HEK293T (cell line): ENCODE results near the gene SPATA9.
"Not testable (repeated sequence)": the region's sequence is repeated elsewhere in the genome, so short reads cannot be mapped to it uniquely, and the experiment has no call there.

Experiments
- CTCF ChIA-PET: fragments of 350-600 bp; formaldehyde crosslinking; extraction: SDS; loops from one replicate; lab custom pipeline; 2021; ENCODE audit warnings: antibody characterized with exemption, inconsistent platforms; lab: Yijun Ruan, JAX
- POLR2A ChIA-PET: fragments of 350-600 bp; formaldehyde crosslinking; extraction: SDS; loops from one replicate; lab custom pipeline; 2020; ENCODE audit warnings: antibody characterized with exemption, inconsistent platforms; lab: Yijun Ruan, JAX
- DNase-seq: peaks from one replicate; pipeline ENCODE4 v3.0.0; 2012; ENCODE audit warnings: mixed read lengths; ENCODE audit errors: extremely low spot score
- ARNT ChIP-seq: fragments of 450-650 bp; IDR thresholded peaks from 2 replicates; pipeline ENCODE4 v1.6.1; 2017; ENCODE audit warnings: mild to moderate bottlenecking
- BHLHE40 ChIP-seq: fragments of 450-650 bp; IDR thresholded peaks from 2 replicates; pipeline ENCODE4 v1.6.1; 2016; ENCODE audit warnings: mild to moderate bottlenecking, moderate library complexity, borderline replicate concordance
- CTBP1 ChIP-seq: fragments of 450-650 bp; IDR thresholded peaks from 2 replicates; pipeline ENCODE4 v1.6.1; 2016; ENCODE audit warnings: borderline replicate concordance
- ELF4 ChIP-seq: fragments of 450-650 bp; IDR thresholded peaks from 2 replicates; pipeline ENCODE4 v1.6.1; 2017; ENCODE audit warnings: antibody characterized with exemption
- FOXA1 ChIP-seq: fragments of 450-650 bp; IDR thresholded peaks from 2 replicates; pipeline ENCODE4 v1.6.1; 2016; ENCODE audit warnings: mild to moderate bottlenecking
- FOXK2 ChIP-seq: fragments of 450-650 bp; IDR thresholded peaks from 2 replicates; pipeline ENCODE4 v1.6.1; 2016; ENCODE audit warnings: mild to moderate bottlenecking
- FOXM1 ChIP-seq: fragments of 450-650 bp; IDR thresholded peaks from 2 replicates; pipeline ENCODE4 v1.6.1; 2017; ENCODE audit warnings: mild to moderate bottlenecking, borderline replicate concordance
- HDGF ChIP-seq: fragments of 450-650 bp; IDR thresholded peaks from 2 replicates; pipeline ENCODE4 v1.6.1; 2017; ENCODE audit warnings: antibody characterized with exemption, borderline replicate concordance
- L3MBTL2 ChIP-seq: fragments of 450-650 bp; conservative IDR thresholded peaks from 2 replicates; pipeline ENCODE4 v1.6.1; 2016; ENCODE audit warnings: mild to moderate bottlenecking
- LEF1 ChIP-seq: fragments of 450-650 bp; IDR thresholded peaks from 2 replicates; pipeline ENCODE4 v1.6.1; 2017; ENCODE audit warnings: mild to moderate bottlenecking, borderline replicate concordance
- NFRKB ChIP-seq: fragments of 450-650 bp; IDR thresholded peaks from 2 replicates; pipeline ENCODE4 v1.6.1; 2016; ENCODE audit warnings: mild to moderate bottlenecking, moderate library complexity
- PKNOX1 ChIP-seq: fragments of 450-650 bp; IDR thresholded peaks from 2 replicates; pipeline ENCODE4 v1.6.1; 2016
- SP1 ChIP-seq: fragments of 450-650 bp; IDR thresholded peaks from 2 replicates; pipeline ENCODE4 v1.6.1; 2017
- SUZ12 ChIP-seq: fragments of 450-650 bp; IDR thresholded peaks from 2 replicates; pipeline ENCODE4 v1.6.1; 2016; ENCODE audit warnings: mild to moderate bottlenecking
- TARDBP ChIP-seq: fragments of 450-650 bp; IDR thresholded peaks from 2 replicates; pipeline ENCODE4 v1.6.1; 2016
- ZNF384 ChIP-seq: fragments of 450-650 bp; IDR thresholded peaks from 2 replicates; pipeline ENCODE4 v1.6.1; 2016

SPATA9 gene

GRCh38 chr5:95644351-95645042 lies 38.3 kb downstream of the SPATA9 start:
- no peak for TF ChIP-seq LEF1
- CTCF ChIA-PET, result interaction anchor here (0.5 to 1.2 kb wide), 12 partner anchors 9 to 203 kb away, joined by 3 to 7 read pairs (median 3); no protein-coding TSS in a partner anchor
- peak; percentile 53 for DNase-seq
- POLR2A ChIA-PET, result interaction anchor here (0.7 kb wide), 1 partner anchor 86 kb away, joined by 3 read pairs; the partner anchor contains the start of gene RHOBTB3

DNA sequence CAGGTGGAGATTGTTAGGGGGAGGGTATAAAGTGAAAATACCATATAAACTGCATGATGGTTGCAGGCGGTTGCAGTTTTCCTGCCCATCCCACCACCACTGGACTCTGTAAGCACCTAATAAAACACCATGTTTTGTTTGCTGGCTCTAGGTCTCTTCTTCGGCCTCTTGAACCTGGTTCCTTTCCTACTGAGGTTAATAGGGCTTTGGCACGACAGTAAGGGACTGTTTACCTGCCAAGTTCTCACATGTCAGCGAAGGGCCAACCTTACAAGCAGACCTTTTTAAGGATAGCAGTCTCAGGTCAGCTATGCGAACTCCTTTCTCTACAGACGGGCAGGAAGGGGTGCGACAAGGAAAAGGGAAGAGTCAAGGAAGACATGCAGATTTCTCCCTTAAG lies 39.6 kb downstream of the SPATA9 start:
- DNase-seq, result no peak
- TF ChIP-seq L3MBTL2, result no peak
- no peak for TF ChIP-seq LEF1
- no peak for TF ChIP-seq FOXM1
- TF ChIP-seq HDGF, result no peak
- no peak for TF ChIP-seq ELF4
- TF ChIP-seq NFRKB, result no peak
- TF ChIP-seq SP1, result no peak
- TF ChIP-seq FOXK2, result no peak
- no peak for TF ChIP-seq PKNOX1
- no peak for TF ChIP-seq SUZ12
- POLR2A ChIA-PET, result no interaction called here
- CTCF ChIA-PET, result interaction anchor here (0.6 to 2.9 kb wide), 5 partner anchors 136 to 692 kb away, joined by 3 to 14 read pairs (median 3); no protein-coding TSS in a partner anchor

DNA sequence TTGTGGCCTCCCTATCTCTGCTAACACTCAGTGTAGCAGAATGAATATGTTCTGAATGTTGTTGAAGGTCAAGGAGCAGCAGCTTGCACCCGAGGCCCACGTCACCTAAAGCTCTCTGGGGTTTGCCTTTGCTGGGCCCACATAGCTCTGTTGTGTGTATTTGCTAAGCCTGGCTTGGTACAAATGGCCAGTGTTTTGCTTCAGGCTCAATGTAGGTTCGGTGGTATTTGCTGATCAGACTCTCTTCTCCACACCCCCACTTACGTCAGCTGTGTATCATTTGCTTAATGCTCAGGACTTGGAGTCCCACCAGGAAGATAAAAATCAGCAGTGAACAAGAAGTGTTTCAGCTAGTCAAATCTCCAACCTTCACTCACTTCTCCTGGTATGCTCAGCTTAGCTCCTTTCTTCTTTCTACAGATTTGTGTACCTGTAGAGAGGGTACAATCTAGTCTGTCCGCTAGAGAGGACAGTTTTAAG lies 41.0 kb downstream of the SPATA9 start:
- CTCF ChIA-PET, result interaction anchor here (0.5 to 2.9 kb wide), 5 partner anchors 10 to 205 kb away, joined by 3 to 14 read pairs (median 6); no protein-coding TSS in a partner anchor
- no peak for DNase-seq
- TF ChIP-seq PKNOX1 (no peak), FOXK2 (no peak), ARNT (no peak), ZNF384 (no peak), NFRKB (no peak), FOXA1 (no peak), BHLHE40 (no peak), LEF1 (no peak)
- POLR2A ChIA-PET, result interaction anchor here (1.0 kb wide), 1 partner anchor 194 kb away, joined by 4 read pairs; no protein-coding TSS in a partner anchor

DNA sequence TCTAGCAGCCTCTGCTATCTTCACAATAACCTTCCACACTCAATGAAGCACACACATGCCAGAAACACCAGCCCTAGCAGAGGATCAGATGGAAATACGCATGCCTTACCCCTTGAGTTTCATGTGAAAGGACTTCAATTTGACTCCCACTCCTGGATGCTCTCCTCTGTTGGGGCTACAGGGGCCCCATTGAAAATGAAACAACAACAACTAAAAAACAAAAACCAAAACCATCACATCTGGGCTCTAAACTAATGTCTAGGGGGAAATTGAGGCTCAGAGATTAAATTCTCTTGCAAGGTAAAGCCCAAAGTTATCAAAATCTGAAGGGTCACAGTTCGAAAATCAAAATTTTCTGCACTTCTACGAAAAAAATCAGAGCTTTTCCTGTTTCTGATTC lies 44.2 kb downstream of the SPATA9 start:
- ChIA-PET CTCF (no interaction called here), POLR2A (no interaction called here)
- TF ChIP-seq ELF4 (no peak), ARNT (no peak), PKNOX1 (no peak), BHLHE40 (no peak), HDGF (no peak), LEF1 (no peak), L3MBTL2 (no peak), TARDBP (no peak), FOXM1 (no peak), ZNF384 (no peak), SUZ12 (no peak), FOXK2 (no peak), SP1 (no peak), FOXA1 (no peak), NFRKB (no peak), CTBP1 (no peak)
- no peak for DNase-seq

GRCh38 chr5:95634081-95634480 lies 48.7 kb downstream of the SPATA9 start:
- TF ChIP-seq FOXM1 (no peak), SP1 (no peak), FOXA1 (no peak), ELF4 (no peak)
- DNase-seq, result no peak
- ChIA-PET POLR2A (no interaction called here), CTCF (interaction anchor here (0.6 kb wide), 1 partner anchor 70 kb away, joined by 3 read pairs; no protein-coding TSS in a partner anchor)

GRCh38 chr5:95633671-95634070 lies 49.1 kb downstream of the SPATA9 start:
- POLR2A ChIA-PET, result no interaction called here
- TF ChIP-seq L3MBTL2 (no peak), HDGF (no peak)
- no peak for DNase-seq
- CTCF ChIA-PET, result interaction anchor here (0.6 kb wide), 1 partner anchor 70 kb away, joined by 3 read pairs; no protein-coding TSS in a partner anchor

- CTCF ChIA-PET, POLR2A ChIA-PET, DNase-seq: not testable (repeated sequence)
Observed at GRCh38 chr5:95632942-95633341, 49.8 kb downstream of the SPATA9 start.
